Panc1 (cell line): ENCODE data around the gene EPGN. TPM values are rescaled to one million over a fixed set of nuclear protein-coding genes. Genes with fewer than 3 reads are reported as not detected.

Experiments used
- ATAC-seq: fragments of 200-7000 bp; cut with Tn5 transposase; 2 replicates; pipeline ENCODE4 v1.9.1; 2020; ENCODE audit warnings: mild to moderate bottlenecking, moderate library complexity
- BruUV-seq: library from RNA; stranded (reverse); fragments of 400-500 nt; replicated peaks from 2 replicates; lab custom pipeline; 2021; lab: Mats Ljungman, UMichigan
- CTCF ChIA-PET: fragments of 300-600 bp; sonication (Branson Sonifier 250); formaldehyde crosslinking; loops from one replicate; lab custom pipeline; 2022; ENCODE audit warnings: antibody characterized with exemption; lab: Charles Lee
- POLR2A ChIA-PET: fragments of 300-600 bp; sonication (Branson Sonifier 250); formaldehyde crosslinking; loops from one replicate; lab custom pipeline; 2022; ENCODE audit warnings: antibody characterized with exemption; lab: Charles Lee
- DNase-seq: peaks from one replicate; pipeline ENCODE4 v3.0.0-alpha.2; 2010; ENCODE audit warnings: low read depth, low spot score
- H3K27ac ChIP-seq: 2 replicates; pipeline ENCODE4 v1.5.1; 2011; ENCODE audit warnings: mild to moderate bottlenecking, low read length, inconsistent platforms
- H3K27me3 ChIP-seq: fragments of 200-500 bp; sonication (Bioruptor generic); 2 replicates; pipeline ENCODE4 v1.6.0; 2014; ENCODE audit warnings: low read length, inconsistent platforms; ENCODE audit not compliant: control insufficient read depth, insufficient read depth
- H3K36me3 ChIP-seq: fragments of 200-500 bp; sonication (Bioruptor generic); 2 replicates; pipeline ENCODE4 v1.5.1; 2014; ENCODE audit warnings: inconsistent platforms, mild to moderate bottlenecking, low read length, moderate library complexity; ENCODE audit not compliant: control insufficient read depth, insufficient read depth
- H3K4me1 ChIP-seq: 2 replicates; pipeline ENCODE4 v1.5.1; 2011; ENCODE audit warnings: inconsistent platforms, mild to moderate bottlenecking, low read length, moderate library complexity; ENCODE audit not compliant: control insufficient read depth, insufficient read depth
- H3K4me3 ChIP-seq, 2 experiments: 2 replicates each; pipeline ENCODE4 v1.5.1; 2011 to 2012; ENCODE audit warnings: low read depth in 2 of 2, low read length in 2 of 2, mild to moderate bottlenecking in 2 of 2, inconsistent platforms in 1 of 2, moderate library complexity in 1 of 2
- H3K9me3 ChIP-seq: fragments of 200-500 bp; sonication (Bioruptor generic); 2 replicates; pipeline ENCODE4 v1.5.1; 2014; ENCODE audit warnings: low read depth, mild to moderate bottlenecking, inconsistent platforms, low read length, moderate library complexity; ENCODE audit not compliant: control insufficient read depth, insufficient read depth
- CTCF ChIP-seq: fragments of 450-650 bp; IDR thresholded peaks from 2 replicates; pipeline ENCODE4 v1.5.1; 2017; ENCODE audit warnings: mild to moderate bottlenecking
- POLR2AphosphoS5 ChIP-seq: IDR thresholded peaks from 2 replicates; pipeline ENCODE4 v1.6.1; 2012; ENCODE audit warnings: mild to moderate bottlenecking, low read depth, low read length, moderate library complexity
- REST ChIP-seq, 2 experiments: IDR thresholded peaks; 2 replicates each; pipeline ENCODE4 v1.6.1; 2011 to 2012; ENCODE audit warnings: low read depth in 2 of 2, control low read depth in 1 of 2, low read length in 1 of 2, mild to moderate bottlenecking in 1 of 2, moderate library complexity in 1 of 2; ENCODE audit not compliant: insufficient read depth in 1 of 2
- SIN3A ChIP-seq: IDR thresholded peaks from 2 replicates; pipeline ENCODE4 v1.6.1; 2012; ENCODE audit warnings: low read depth, mild to moderate bottlenecking, low read length, moderate library complexity, borderline replicate concordance; ENCODE audit not compliant: insufficient read depth
- TCF7L2 ChIP-seq: IDR thresholded peaks from 2 replicates; pipeline ENCODE4 v1.6.1; 2011; ENCODE audit warnings: mild to moderate bottlenecking, low read depth, low read length, inconsistent platforms
- in situ Hi-C: cut with HindIII; loops from 2 replicates; pipeline ENCODE4 v1.10.0; 2016; ENCODE audit warnings: low sequenced_read_pairs, low pct_unique_long_range_greater_than_20kb
- intact Hi-C: fragments of 100-400 bp; cut with micrococcal nuclease; formaldehyde crosslinking; loops from one replicate; pipeline ENCODE4 v1.10.0; 2022; ENCODE audit not compliant: unreplicated experiment
- total RNA-seq: library from RNA; stranded (reverse); gene quantifications from one replicate; pipeline ENCODE4 v1.2.1, GENCODE V29; 2021; ENCODE audit not compliant: unreplicated experiment

Gene EPGN
- total RNA-seq, 1 experiment from 2014 or later, result not detected

- Histone ChIP-seq H3K9me3 (no peaks in the 10 kb centered on the region), H3K4me3 (peak within 1 kb of the TSS; percentile 39 to 71), H3K36me3 (peaks cover 2% of the 10 kb centered on the region; the same call in 1 of the 2 replicates), H3K27ac (no peak within 1 kb of the TSS), H3K4me1 (peaks cover 3% of the 10 kb centered on the region; the same call in 1 of the 2 replicates), H3K27me3 (no peaks in the 10 kb centered on the region)
- CTCF ChIA-PET, result interaction anchor here (0.6 kb wide), 1 partner anchor 12 kb away, joined by 8 read pairs; no protein-coding TSS in a partner anchor
- intact Hi-C loops, result no loop called here
- ATAC-seq (peak; percentile 85), DNase-seq (no peak)
- in situ Hi-C loops, result no loop called here
- no peak for TF ChIP-seq POLR2AphosphoS5
- no peak for TF ChIP-seq CTCF
- TF ChIP-seq TCF7L2, result no peak
- no peak for TF ChIP-seq REST (IDR thresholded peaks at IDR 0.05; ENCODE audit: insufficient read depth in 1 of 2, low read depth in 2 of 2, low read length in 1 of 2)
- TF ChIP-seq SIN3A, result no peak
- POLR2A ChIA-PET, result no interaction called here
- no TSS peak for BruUV-seq
Observed at GRCh38 chr4:74364652-74365491, 56.6 kb downstream of the EPGN start, which contains the start of gene EREG. TSS of gene EREG (plus strand) at chr4:74365145. CDS start at chr4:74365309, 164 bp downstream.

- intact Hi-C loops, result no loop called here
Observed at GRCh38 chr4:74365761-74366160, 57.5 kb downstream of the EPGN start.

More at GRCh38 chr4:74365761-74366160, 57.5 kb downstream of the EPGN start:
- no peak for TF ChIP-seq POLR2AphosphoS5
- no peak for TF ChIP-seq CTCF
- ATAC-seq, result 0 out of 2 replicates have a peak, but pooled peaks have one; percentile 38
- ChIA-PET POLR2A (no interaction called here), CTCF (no interaction called here)
- H3K9me3 ChIP-seq, result no peaks in the 10 kb centered on the region
- no peak for DNase-seq
- H3K36me3 ChIP-seq, result peaks cover 2% of the 10 kb centered on the region; the same call in 1 of the 2 replicates
- H3K27me3 ChIP-seq, result no peaks in the 10 kb centered on the region
- H3K4me3 ChIP-seq, result peak overlapping the region; percentile 39 to 71
- TSS peak; percentile 89 for BruUV-seq
- peaks cover 3% of the 10 kb centered on the region; the same call in 1 of the 2 replicates for H3K4me1 ChIP-seq
- H3K27ac ChIP-seq, result no peak overlapping the region
- in situ Hi-C loops, result no loop called here

Other genes starting within 250 kb of the EPGN start
- 0.80 TPM for gene CXCL2, start 209.3 kb upstream of the EPGN start, total RNA-seq
- gene MTHFD2L, start 150.4 kb upstream of the EPGN start, total RNA-seq, result 6.6 TPM
- 2.1 TPM for gene EREG, start 56.7 kb downstream of the EPGN start, total RNA-seq
- gene AREG, start 136.7 kb downstream of the EPGN start, total RNA-seq, result 0.54 TPM